Left kidney (tissue), 2 donors: ENCODE measurements around the gene COLEC12. TPM values are rescaled to one million over a fixed set of nuclear protein-coding genes. Genes with fewer than 3 reads are reported as not detected.
"Not testable (repeated sequence)": the region's sequence is repeated elsewhere in the genome, so short reads cannot be mapped to it uniquely, and the experiment has no call there.

ENCODE experiments used
- DNase-seq: peaks from one replicate; pipeline ENCODE4 v3.0.0-alpha.2; 2013
- polyA plus RNA-seq: library from polyadenylated mRNA; unstranded; fragments of 120-200 nt; gene quantifications from one replicate; pipeline ENCODE4 v1.2.1, GENCODE V29; 2013; ENCODE audit not compliant: insufficient read length

COLEC12 gene
- polyA plus RNA-seq, 1 donor = 23.3 TPM

DNA sequence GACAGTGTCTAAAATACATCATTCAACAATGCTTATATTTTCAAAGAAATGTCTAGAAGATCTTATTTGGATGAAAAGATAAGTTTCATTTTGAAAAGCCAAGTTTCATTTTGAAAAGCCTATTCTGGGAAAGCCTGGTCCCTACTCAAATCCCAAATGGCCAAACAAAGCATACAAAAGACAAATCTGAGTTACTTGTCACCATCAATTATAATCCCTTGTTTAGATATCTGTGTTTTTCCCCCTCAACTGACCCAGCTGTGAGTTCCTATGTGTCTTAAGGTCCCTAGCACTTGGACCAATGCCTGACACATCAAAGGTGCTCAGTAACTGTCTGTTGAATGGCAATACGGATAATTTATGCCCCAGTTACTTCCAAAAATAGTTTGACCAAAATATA lies 180.3 kb downstream of the COLEC12 start:
- no peak for DNase-seq

DNA sequence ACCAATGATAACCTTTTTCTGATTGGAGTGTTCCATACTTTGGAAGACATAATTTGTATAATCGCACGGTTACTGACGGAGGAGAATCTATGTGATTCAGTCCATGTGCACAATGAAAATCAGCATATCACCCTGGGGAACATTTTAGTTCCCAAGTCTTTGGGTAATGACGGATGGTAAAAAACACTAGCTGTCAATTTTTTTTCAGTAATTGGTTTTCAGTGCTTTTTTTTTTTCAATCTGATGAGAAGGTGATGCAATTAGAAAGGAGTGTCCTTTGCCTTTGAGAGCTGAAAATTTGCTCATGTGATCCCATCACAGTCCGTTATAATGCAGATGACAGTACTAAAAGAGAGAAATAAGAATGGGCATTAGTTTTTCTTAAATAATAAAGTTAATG lies 180.8 kb downstream of the COLEC12 start:
- no peak for DNase-seq

DNA sequence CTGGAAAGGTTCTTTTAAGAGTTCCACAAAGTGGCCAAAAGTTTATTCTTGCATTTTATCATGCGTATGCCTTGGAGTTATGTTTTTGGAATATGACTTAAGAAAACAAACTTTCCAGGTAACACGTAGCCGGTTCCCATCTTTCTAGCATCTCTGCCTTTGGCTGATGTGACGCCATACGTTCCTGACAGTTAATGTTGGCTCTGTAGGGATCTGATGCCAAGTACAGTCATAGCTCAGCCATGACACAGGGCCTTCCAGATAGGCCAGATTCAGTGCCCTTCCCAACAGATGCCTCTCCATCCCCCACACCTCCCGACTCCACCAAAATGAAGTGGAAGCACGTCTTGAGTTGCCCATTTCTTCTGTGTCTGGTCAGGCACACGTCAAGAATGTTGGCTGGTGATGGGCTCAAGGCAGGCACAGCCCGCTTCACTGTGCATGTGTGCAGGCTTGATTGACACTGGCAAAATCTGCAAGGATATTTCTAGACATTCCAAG lies 181.7 kb downstream of the COLEC12 start:
- no peak for DNase-seq

DNA sequence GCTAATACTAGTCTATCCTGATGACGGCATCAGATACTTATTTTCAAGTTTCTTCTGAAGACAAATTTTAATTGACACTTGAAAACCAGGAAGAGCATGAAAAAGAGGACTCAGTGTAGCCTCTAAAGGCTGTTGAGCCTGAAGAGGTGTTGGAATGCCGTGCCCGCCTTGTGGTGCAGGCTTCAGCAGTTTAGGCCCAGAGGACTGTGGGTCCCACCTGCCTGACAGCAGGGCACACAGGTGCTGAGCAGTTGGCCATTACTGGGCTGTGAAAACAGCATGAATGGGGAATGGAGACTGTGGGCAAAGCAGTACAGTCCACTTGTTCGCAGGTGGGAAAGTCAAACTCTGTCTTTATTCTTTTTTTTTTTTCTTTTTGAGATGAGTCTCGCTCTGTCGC lies 182.9 kb downstream of the COLEC12 start:
- no peak for DNase-seq

DNA sequence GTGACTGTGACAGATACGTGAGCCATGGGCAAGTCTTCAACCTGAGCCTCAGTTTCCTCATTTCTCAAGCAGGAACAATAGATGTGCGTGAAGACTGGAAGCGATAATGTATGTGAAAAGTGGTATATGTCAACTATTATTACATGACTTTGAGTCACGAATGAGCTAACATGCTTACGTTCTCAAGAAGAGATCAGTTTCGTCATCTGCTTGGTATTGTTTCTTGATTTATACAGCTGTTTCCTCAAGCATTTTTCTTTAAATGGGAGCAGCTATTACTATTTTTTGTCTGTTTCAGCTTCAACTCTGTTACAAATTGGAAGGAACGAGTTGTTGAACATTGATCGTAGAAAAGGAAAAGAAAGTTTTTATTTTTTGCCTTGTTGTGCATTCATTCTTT lies 184.1 kb downstream of the COLEC12 start:
- no peak for DNase-seq

DNA sequence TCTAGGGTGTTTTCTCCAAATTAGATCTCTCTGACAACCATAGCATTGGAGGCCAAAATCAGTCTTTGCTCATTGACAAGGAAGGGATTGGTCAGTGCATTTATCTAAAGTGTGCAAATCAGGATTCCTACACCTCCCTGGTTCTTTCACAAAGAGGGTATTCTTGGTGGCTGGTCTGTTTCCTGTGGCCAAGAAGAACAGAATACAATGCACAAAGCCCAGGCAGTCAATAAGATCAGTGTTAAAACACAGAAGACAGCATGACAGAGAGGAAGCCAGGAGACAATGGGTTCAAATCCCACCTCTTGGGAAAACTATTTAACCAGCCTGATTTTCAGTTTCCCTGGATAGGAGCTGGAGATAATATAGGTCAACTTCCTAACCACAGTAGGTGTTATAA lies 186.6 kb downstream of the COLEC12 start:
- no peak for DNase-seq

DNA sequence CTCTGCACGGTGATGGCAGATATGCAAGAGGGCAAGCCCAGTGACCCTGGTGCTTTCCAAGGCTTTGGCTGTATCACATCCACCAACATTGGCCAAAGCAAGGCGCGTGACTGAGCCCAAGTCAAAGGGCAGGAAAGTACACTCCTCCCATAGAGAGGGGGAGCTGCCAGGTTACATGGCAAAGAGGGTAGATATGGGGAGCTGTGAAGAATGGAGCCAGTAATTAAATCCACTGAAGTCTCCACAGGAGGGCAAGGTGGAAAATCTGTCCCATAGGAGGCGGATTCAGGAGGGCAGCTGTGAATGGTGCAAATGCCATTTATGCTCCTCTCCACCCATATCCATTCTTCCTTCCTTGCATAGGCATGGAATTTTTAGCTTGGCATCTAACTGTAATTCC lies 188.1 kb downstream of the COLEC12 start:
- no peak for DNase-seq

DNA sequence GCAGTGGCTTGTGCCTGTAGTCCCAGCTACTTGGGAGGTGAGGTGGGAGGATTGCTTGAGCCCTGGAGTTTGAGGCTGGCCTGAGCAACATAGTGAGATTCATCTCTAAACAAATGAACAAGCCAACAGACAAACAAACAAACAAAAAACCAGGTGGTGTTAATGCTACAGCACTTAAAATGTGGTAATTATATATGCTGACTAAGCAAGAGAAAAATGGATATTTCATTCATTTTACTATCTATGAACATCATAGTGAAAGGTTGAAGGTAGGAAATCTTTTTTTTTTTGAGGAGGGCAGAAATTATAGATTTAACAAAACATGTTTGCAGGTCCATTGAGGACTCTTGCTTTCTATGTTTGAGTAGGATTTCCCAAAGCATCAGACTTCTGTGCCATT lies 190.5 kb downstream of the COLEC12 start:
- DNase-seq = no peak

DNA sequence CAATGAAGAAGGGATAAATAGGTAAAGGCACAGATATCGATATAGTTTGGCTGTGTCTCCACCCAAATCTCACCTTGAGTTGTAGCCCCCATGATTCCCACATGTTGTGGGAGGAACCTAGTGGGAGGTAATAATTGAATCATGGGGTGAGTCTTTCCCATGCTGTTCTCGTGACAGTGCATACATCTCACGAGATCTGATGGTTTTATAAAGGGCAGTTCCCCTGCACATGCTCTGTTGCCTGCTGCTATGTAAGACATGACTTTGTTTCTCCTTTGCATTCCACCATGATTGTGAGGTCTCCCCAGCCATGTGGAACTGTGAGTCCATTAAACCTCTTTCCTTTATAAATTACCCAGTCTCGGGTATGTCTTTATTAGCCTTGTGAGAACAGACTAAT lies 192.4 kb downstream of the COLEC12 start:
- not testable (repeated sequence) for DNase-seq

DNA sequence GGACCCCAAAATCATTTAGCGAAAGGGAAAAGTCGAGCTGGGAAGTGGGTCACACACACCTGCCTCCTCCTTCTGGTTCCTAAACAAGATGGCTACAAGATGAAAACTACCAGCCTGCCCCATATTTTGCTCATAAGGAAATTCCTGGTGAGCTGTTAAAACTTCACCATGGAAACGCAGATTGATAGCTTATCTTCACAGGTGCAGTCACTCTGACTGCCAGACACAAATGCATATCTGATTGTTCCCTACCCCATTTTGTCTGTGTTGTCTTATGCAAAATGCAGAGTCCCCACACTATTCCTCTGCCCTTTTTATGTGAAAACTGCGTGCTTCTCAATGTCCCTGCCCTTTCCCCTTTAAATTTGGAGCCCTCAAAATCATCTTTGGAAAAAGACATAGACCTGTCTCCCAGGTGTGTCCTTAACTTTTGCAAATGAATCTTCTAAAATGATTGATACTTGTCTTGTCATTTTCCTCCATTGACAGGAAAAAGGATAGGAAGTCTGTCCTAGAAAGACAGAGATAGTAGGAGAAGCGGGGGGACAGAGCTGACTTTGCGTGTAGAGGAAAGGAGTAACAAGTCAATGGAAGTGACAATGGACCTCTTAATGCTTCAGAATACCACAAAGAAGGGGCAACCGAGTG lies 193.8 kb downstream of the COLEC12 start:
- no peak for DNase-seq

DNA sequence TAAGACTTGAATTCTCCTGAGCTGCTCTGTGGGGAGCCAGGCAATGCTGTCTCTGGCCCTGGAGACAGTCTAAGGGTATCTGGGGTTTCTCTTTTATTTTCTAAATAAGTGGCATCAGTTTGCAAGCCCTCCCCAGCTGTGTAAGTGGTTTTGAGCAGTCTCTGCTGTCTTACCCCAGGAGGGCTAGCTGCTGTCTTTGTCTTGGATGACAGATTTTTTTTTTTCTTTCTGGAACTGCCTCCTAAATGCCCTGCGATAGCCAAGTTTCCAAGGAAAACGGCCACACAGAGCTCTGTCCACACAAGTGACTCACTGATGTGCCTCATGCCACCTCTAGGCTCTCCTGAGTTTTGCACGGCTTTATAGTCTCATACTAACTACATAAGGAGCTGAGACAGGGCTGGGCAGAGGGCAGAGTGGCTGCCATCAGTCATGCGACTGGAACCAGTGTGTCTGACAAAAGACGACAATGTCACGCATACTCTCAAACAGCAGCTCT lies 195.4 kb downstream of the COLEC12 start:
- DNase-seq = no peak

DNA sequence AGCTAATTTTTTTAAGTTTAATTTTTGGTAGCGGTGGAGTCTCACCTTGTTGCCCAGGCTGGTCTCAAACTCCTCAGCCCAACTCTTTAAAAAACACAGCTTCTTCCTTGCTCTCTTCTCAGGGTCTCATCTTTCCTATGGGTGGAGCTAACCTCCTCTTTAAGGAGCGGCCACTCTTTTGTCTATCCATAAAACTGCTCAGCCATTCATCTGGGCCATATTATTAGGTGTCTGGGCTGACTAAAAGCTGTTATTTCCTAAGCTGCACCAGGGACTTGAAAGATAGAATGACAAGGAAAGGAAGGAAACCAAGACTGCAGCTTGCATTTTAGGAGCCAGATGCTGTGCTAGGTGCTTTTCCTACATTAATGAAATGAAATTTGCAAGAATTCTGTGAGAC lies 196.9 kb downstream of the COLEC12 start:
- DNase-seq = no peak

DNA sequence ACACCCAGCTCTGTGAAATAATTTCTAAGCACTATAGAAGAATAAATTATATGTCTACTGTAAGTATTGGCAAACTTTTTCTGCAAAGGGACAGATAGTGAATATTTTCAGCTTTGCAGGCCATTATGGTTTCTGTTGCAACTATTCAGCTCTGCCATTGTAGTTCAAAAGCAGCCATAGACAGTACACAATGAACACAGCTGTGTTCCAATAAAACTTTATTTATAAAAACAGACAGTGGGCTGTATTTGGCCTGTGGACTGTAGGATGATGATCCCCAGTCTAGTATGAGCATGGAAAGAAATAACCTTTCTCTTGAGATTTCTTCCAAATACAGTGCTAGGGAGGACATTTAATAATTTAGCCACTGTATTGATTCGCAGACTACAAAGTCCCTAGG lies 197.5 kb downstream of the COLEC12 start:
- DNase-seq = no peak

DNA sequence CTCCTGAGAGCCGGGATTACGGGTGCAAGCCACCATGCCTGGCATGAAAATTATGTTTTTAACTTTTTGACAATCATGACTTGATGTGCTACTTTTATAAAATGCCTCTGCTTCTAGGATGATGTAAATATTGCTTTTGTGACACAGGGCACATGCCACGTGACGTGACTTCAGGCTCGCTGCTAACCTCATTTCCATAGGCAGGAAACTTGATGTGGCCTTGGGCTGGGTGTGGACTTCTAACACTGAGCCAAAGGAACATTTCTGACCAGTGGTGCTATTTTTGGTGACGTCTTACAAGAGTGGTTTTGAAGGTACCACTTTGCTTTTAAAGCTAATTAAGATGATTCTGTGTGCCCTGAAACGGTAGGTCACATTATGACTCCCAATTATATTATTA lies 198.4 kb downstream of the COLEC12 start:
- no peak for DNase-seq

DNA sequence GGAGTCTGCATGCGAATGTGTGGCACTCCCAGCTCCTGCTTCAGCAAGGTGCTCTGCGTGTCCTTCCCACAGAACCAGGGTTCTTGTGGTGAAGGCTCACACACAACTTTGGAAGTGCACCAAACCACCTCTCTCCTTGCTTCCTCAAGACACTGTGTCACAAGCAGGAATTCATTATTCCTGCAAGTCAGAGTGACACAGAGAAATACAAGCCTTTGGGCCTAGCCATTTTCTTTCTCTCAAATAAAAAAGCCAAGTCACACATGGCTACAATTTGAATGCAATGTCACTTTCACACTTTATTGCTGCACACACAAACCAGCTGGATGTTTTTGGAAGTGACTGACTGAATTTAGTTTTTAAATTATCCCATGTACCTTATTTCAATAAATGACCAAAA lies 202.6 kb downstream of the COLEC12 start:
- no peak for DNase-seq

DNA sequence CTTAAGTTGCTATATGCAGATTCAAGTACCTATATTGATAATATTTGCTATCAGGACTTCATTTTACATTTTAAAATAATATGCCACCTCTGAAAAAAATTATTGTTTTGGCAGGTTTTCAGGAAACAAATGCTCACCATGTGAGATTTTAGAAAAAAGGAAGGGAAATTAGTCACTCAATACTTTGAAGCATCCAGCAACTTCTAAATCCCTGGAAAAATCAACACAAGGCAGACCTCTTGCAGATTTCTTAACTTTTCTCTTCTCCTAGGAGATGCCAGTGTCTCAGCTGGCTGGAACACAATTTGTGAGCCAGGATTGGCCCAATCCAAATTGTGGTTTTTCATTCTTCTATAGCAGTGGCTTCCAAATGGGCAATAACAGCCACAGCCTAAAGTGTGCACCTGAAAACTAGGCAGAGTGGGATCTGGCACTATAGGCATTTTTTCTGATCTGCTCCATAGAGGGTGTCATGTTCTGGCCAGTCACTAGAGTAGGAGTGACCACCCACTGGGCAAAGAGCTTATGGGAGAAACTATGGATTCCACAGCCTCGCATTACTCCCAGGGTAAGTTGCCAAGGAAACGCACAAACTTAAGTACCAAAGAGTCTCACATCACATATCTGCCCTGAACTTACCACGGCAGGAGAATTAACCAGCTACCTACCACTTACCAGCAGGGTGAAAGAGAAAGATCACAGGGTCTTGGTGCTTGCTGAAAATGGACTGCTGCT lies 204.6 kb downstream of the COLEC12 start:
- no peak for DNase-seq

DNA sequence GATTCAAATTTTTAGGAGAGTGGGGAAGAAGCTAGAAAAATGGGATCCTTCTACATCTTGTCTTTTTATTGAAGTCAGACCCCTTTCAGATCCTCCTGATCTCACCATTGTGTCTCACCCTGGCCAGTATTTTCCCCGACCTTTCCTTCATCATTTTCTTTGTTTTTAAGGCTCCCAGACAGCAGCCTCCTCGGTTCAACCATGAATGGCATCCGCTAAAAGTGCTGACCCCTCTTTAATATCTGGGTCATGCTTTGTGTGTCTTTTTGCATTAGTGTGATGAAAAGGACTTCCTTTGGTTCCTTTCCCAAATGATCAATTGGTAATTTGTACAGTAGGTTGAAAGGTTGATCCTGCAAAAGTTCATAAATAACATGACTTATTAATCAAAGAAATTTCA lies 205.9 kb downstream of the COLEC12 start:
- no peak for DNase-seq

DNA sequence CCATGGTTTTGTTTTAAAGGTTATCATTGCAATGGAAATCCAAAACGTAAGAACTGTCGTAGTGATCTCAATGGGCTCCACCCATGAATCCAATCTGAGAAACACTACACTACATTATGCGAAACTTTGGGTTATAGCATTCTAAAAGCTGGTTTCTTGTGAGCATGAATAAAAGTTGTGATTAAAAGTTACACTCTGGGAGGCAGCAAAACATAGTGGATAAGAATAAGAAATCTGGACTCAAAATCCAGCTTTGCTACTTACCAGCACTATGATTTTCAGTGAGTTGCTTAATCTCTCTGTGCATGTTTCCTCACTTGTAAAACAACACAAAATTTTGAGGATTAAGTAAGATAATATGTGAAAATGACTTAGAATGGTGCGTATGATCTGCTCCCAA lies 207.0 kb downstream of the COLEC12 start:
- DNase-seq = no peak

DNA sequence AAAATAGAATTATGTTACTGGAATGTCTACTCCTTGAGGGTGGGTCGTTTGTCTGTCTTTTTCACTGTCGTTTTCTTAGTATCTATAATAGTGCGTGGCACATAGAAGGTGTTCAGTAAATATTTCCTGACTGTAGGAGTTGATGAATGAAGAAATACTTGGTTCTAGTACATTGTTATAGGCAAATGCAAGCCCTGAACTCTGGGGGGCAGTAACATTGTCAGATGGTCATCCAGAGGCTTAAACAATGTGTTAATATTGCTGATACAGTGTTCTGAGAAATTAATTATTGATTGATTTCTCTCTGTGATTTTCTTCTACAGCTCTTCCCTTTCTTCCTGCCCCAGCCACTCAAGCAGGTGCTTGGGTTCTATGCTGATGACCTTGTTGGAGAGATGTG lies 208.2 kb downstream of the COLEC12 start:
- no peak for DNase-seq

DNA sequence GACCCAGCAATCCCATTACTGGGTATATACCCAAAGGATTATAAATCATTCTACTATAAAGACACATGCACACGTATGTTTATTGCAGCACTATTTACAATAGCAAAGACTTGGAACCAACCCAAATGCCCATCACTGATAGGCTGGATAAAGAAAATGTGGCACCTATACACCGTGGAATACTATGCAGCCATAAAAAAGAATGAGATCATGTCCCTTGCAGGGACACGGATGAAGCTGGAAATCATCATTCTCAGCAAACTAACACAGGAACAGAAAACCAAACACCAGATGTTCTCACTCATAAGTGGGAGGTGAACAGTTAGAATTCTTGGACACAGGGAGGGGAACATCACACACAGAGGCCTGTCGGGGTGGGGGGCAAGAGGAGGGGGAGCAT lies 210.5 kb downstream of the COLEC12 start:
- DNase-seq = not testable (repeated sequence)

DNA sequence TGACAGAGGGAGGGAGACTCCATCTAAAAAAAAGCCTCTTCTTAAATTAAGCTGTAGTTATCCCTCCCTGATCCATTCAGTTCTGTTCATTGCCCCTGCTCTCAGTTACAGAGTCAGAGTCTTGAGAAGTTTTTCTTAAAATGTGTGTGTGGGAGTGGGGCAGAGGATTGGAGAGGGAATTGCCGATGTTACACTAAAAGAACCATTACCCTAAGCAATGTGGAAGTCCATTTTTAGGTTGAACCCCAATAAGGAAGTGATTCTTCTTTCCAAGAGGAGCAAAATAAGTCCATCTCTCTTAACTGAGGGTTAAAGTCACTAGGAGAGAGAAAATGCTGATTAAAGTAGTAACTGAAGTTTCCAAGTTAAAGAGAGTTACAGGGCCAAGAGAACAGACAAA lies 211.5 kb downstream of the COLEC12 start:
- no peak for DNase-seq

DNA sequence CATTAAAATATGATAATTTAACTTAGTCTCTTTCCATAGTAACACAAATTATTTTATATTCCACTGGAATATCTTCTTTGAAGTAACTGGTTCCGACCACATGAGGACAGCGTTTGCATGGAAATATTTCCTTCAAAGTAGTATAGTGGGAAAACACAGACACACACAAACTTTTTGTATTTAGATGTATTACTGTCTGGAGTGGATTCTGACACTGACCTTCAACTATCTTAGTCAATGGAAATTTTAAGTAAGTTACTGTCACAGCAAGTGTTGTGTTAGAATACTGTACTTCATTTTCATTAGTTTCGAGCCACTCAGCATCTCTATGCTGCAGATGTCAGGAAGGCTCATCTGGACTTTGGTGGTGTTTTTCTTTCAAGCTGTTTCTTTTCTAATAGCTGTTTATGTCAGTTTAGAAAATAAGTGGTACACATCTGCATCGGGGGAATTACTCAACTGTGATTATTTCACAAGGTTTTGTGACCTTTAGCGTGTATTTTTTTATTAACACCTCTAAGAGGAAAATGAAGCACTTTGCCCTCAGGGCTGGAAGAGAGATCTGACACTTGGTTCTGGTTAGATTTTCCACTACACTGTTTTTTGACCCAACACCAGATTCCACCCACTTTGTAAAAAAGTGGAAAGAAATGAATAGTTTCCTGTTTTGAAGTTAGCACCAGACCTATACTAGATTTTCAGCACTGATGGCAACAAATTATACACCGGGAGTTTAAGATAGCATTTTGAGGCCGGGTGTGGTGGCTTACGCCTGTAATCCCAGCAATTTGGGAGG lies 213.8 kb downstream of the COLEC12 start:
- peak; percentile 38 for DNase-seq

DNA sequence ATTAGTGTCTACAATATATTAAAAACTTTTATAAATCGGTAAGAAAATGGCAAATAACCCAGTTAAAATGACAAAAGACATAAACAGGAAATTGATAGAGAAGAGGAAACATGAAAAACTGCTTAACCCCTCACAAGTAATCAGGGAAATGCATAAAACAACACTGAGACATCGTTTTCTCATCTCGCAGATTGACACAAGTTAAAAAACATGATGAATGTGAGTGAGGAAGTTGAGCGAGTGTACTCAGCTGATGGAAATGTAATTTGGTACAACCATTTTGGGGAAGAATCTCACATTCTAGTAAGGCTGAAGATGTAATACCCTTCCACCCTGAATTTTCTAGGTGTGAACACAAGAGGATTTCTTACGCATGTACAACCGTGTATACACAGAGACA lies 214.7 kb downstream of the COLEC12 start:
- no peak for DNase-seq
